Activated naive CD4-positive, alpha-beta T cell (primary cell): ENCODE data around the gene C1D.
"Not testable (repeated sequence)": the region's sequence is repeated elsewhere in the genome, so short reads cannot be mapped to it uniquely, and the experiment has no call there.

Experiments
- DNase-seq, 4 experiments: peaks; one replicate each; lab custom pipeline; 2025; lab: John Stamatoyannopoulos, UW

C1D gene

DNA sequence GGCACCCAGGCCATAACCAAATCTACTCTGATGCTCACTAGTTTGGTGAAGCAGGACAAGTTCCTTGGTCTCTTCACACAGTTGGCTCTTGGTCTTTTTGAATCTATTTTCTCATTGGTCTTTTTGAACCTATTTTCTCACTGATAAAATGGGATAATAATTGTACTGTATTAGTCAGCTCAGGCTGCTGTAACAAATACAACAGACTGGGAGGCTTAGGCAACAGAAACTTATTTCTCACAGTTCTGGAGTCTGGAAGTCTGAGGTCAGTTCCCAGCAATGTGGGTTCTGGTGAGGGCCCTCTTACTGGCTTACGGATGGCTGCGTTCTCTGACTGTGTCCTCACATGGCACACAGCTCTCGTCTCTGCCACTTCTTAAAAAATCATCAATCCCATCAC lies 63.5 kb downstream of the C1D start:
- no peak for DNase-seq

- DNase-seq: no peak
These were observed 64.9 kb downstream of the C1D start for GRCh38 chr2:67997903-67998302.

DNA sequence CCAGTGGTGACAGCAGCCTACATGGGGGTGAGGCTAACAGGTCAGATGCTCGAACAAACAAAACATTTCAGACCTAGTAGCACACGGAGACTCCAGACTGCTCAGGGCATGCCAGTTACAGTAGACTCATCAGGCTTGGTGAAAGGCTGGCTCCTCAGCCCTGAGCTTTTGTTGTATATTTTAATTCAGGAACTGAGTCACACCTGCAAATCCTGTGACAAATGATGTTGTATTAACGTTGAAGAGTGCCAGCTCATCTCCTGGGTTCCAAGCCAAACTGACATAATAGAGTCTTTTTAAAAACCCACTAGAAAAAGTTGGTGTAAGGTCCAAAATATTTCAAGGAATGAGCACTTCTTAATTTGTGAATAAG lies 65.3 kb downstream of the C1D start:
- no peak for DNase-seq

GRCh38 chr2:67996772-67997527 lies 65.9 kb downstream of the C1D start:
- no peak for DNase-seq

GRCh38 chr2:67994716-67995115 lies 68.1 kb downstream of the C1D start:
- DNase-seq: no peak

GRCh38 chr2:67994069-67994468 lies 68.7 kb downstream of the C1D start:
- not testable (repeated sequence) for DNase-seq

GRCh38 chr2:67993329-67993728 lies 69.5 kb downstream of the C1D start:
- no peak for DNase-seq

DNA sequence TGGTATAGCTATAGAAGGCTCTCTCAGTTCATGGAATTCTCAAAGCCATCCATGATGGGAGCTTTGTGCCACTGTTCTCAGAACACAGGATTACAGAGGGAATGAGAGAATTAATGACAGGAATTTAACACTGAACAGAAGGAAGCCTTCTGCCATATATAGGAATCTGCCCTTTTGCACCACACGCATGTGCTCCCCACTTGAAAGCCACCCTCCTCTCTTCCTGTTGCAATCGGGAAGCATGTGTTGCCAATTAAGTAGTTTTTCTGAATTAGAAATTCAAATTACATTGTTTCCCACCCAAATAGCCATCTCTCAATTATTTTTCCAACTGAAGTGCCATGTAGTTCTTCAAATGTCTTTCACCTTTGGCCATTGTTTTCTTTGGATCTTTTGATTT lies 71.3 kb downstream of the C1D start:
- DNase-seq: no peak
